ENCODE data around the gene PAK6.

Gene PAK6

GRCh38 chr15:40310001-40310959 lies 71.4 kb downstream of the PAK6 start:
- Histone ChIP-seq H3F3A (ENCODE audit: insufficient read depth, low read length) (no peaks in the 10 kb centered on the region), H3K4me1 (ENCODE audit: low read length) (no peaks in the 10 kb centered on the region), H3K4me3 (ENCODE audit: low read length) (no peak overlapping the region), H3K9me2 (replicated peaks; ENCODE audit: insufficient read depth, low read length) (no peaks in the 10 kb centered on the region), H3K36me3 (replicated peaks; ENCODE audit: insufficient read depth, low read length) (no peaks in the 10 kb centered on the region), H3K27ac (ENCODE audit: low read length) (no peak overlapping the region), H4K20me1 (ENCODE audit: insufficient read depth, low read length) (no peaks in the 10 kb centered on the region), H2AFZ (ENCODE audit: low read length) (no peak overlapping the region), H3K4me2 (ENCODE audit: low read depth, low read length) (no peak overlapping the region), H3K9me3 (replicated peaks; ENCODE audit: insufficient read depth, low read length) (no peaks in the 10 kb centered on the region), H3K79me2 (ENCODE audit: low read length) (no peaks in the 10 kb centered on the region), H3K27me3 (replicated peaks; ENCODE audit: insufficient read depth, low read length) (no peaks in the 10 kb centered on the region), H3K9ac (ENCODE audit: low read length) (no peak overlapping the region)
- TF ChIP-seq EZH2 (optimal IDR thresholded peaks at IDR 0.05; ENCODE audit: low read depth, low read length) (no peak), CTCF (IDR thresholded peaks at IDR 0.05; ENCODE audit: low read length) (peak; percentile 51), EZH2phosphoT487 (IDR thresholded peaks at IDR 0.05; ENCODE audit: low read length) (no peak)
- DNase-seq = peak; percentile 12

- Histone ChIP-seq H4K20me1 (ENCODE audit: insufficient read depth, low read length) (no peaks in the 10 kb centered on the region), H3K9me2 (replicated peaks; ENCODE audit: insufficient read depth, low read length) (no peaks in the 10 kb centered on the region), H3F3A (ENCODE audit: insufficient read depth, low read length) (no peaks in the 10 kb centered on the region), H3K79me2 (ENCODE audit: low read length) (no peaks in the 10 kb centered on the region), H3K9ac (ENCODE audit: low read length) (no peak overlapping the region), H3K27me3 (replicated peaks; ENCODE audit: insufficient read depth, low read length) (no peaks in the 10 kb centered on the region), H2AFZ (ENCODE audit: low read length) (no peak overlapping the region), H3K36me3 (replicated peaks; ENCODE audit: insufficient read depth, low read length) (no peaks in the 10 kb centered on the region), H3K4me2 (ENCODE audit: low read depth, low read length) (no peak overlapping the region), H3K9me3 (replicated peaks; ENCODE audit: insufficient read depth, low read length) (no peaks in the 10 kb centered on the region), H3K4me3 (ENCODE audit: low read length) (no peak overlapping the region), H3K4me1 (ENCODE audit: low read length) (no peaks in the 10 kb centered on the region), H3K27ac (ENCODE audit: low read length) (no peak overlapping the region)
- DNase-seq = no peak
- TF ChIP-seq CTCF (IDR thresholded peaks at IDR 0.05; ENCODE audit: low read length) (no peak), EZH2phosphoT487 (IDR thresholded peaks at IDR 0.05; ENCODE audit: low read length) (no peak), EZH2 (optimal IDR thresholded peaks at IDR 0.05; ENCODE audit: low read depth, low read length) (no peak)
These were observed 72.1 kb downstream of the PAK6 start for GRCh38 chr15:40310993-40311392.

GRCh38 chr15:40312370-40313158 lies 73.7 kb downstream of the PAK6 start:
- no peak for DNase-seq
- no peak for TF ChIP-seq EZH2phosphoT487 (IDR thresholded peaks at IDR 0.05; ENCODE audit: low read length)
- TF ChIP-seq EZH2 (optimal IDR thresholded peaks at IDR 0.05; ENCODE audit: low read depth, low read length) = no peak
- TF ChIP-seq CTCF (IDR thresholded peaks at IDR 0.05; ENCODE audit: low read length) = no peak
- H4K20me1 ChIP-seq (ENCODE audit: insufficient read depth, low read length) = no peaks in the 10 kb centered on the region
- no peaks in the 10 kb centered on the region for H3K9me2 ChIP-seq (replicated peaks; ENCODE audit: insufficient read depth, low read length)
- no peaks in the 10 kb centered on the region for H3K36me3 ChIP-seq (replicated peaks; ENCODE audit: insufficient read depth, low read length)
- no peak overlapping the region for H3K9ac ChIP-seq (ENCODE audit: low read length)
- no peaks in the 10 kb centered on the region for H3F3A ChIP-seq (ENCODE audit: insufficient read depth, low read length)
- H3K27ac ChIP-seq (ENCODE audit: low read length) = no peak overlapping the region
- H3K27me3 ChIP-seq (replicated peaks; ENCODE audit: insufficient read depth, low read length) = no peaks in the 10 kb centered on the region
- no peaks in the 10 kb centered on the region for H3K79me2 ChIP-seq (ENCODE audit: low read length)
- H3K4me2 ChIP-seq (ENCODE audit: low read depth, low read length) = no peak overlapping the region
- no peaks in the 10 kb centered on the region for H3K9me3 ChIP-seq (replicated peaks; ENCODE audit: insufficient read depth, low read length)
- H3K4me3 ChIP-seq (ENCODE audit: low read length) = no peak overlapping the region
- H2AFZ ChIP-seq (ENCODE audit: low read length) = no peak overlapping the region
- no peaks in the 10 kb centered on the region for H3K4me1 ChIP-seq (ENCODE audit: low read length)
